Rectal smooth muscle tissue (tissue), 1 donor: Measurements from ENCODE around the gene TACC2.

Experiments
- H3K27ac ChIP-seq: one replicate; pipeline ENCODE4 v1.7.0; 2013; ENCODE audit warnings: low read depth, low read length, inconsistent platforms
- H3K27me3 ChIP-seq: one replicate; pipeline ENCODE4 v1.7.0; 2013; ENCODE audit warnings: low read length; ENCODE audit not compliant: control insufficient read depth, insufficient read depth
- H3K36me3 ChIP-seq: one replicate; pipeline ENCODE4 v1.7.0; 2013; ENCODE audit warnings: low read length; ENCODE audit not compliant: control insufficient read depth, insufficient read depth
- H3K4me1 ChIP-seq: one replicate; pipeline ENCODE4 v1.7.0; 2013; ENCODE audit warnings: low read length; ENCODE audit not compliant: control insufficient read depth, insufficient read depth
- H3K4me3 ChIP-seq: one replicate; pipeline ENCODE4 v1.7.0; 2013; ENCODE audit warnings: low read length
- H3K9ac ChIP-seq: one replicate; pipeline ENCODE4 v1.7.0; 2013; ENCODE audit warnings: low read length

The TACC2 gene

DNA sequence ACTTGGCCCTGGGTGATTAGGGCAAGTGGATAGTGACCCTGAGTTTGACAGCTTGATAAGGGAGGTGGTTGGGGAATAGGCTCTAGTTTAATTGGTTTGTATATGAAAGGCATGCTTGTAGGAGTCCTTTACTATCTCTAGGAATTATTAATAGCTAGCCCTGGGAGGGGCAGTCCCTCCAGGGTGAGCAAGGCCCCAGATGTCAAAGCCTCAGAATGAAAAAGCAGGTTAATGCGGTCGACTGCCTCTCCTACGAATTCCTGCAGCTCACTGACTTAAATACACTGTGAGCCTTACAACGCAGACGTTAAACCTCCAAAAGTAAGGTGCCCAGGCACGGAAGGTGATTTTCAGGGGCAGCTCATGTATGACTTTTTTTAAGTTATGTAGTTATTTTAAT, 276.9 kb downstream of the TACC2 start:
- Histone ChIP-seq H3K4me1 (no peaks in the 10 kb centered on the region), H3K36me3 (no peaks in the 10 kb centered on the region), H3K9ac (no peak overlapping the region), H3K27me3 (no peaks in the 10 kb centered on the region), H3K4me3 (no peak overlapping the region), H3K27ac (no peak overlapping the region)

GRCh38 chr10:122267849-122268737, 279.1 kb downstream of the TACC2 start:
- Histone ChIP-seq H3K4me1 (no peaks in the 10 kb centered on the region), H3K27ac (no peak overlapping the region), H3K27me3 (no peaks in the 10 kb centered on the region)

DNA sequence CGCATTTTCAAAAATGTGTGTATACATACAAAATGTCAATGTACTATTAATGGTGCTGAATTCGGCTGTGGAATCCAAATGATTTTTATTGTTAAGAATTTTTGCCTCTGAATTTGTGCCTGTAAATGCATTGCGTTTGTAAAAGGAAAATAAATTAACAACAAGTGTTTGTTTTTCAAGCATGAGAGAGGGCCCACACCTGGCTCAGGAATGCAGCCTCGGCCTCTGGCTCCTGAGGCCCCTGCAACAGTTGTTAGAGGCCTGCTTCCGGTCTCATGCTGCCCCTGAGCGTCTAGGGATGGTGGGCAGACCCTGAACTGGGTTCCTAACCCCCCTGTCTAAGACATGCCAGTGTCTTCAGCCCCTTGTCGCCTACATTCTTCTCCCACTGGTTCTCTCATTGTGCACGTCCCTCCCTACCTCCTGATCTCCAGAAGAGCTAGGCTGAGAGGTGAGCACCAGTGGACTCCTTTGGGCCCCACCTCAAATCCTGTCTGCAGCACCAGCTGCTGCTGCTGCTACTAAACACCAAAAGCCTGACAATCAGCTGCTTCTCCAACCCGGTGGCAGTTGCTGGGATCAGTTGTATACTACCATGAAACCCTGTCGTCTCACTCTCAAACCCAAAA, 280.2 kb downstream of the TACC2 start:
- Histone ChIP-seq H3K9ac (no peak overlapping the region), H3K4me1 (no peaks in the 10 kb centered on the region), H3K27ac (no peak overlapping the region), H3K4me3 (no peak overlapping the region), H3K36me3 (no peaks in the 10 kb centered on the region), H3K27me3 (no peaks in the 10 kb centered on the region)

More at GRCh38 chr10:122267849-122268737, 279.1 kb downstream of the TACC2 start:
- Histone ChIP-seq H3K36me3 (no peaks in the 10 kb centered on the region), H3K4me3 (no peak overlapping the region), H3K9ac (no peak overlapping the region)

GRCh38 chr10:122271076-122271475, 282.1 kb downstream of the TACC2 start, which contains the start of gene BTBD16:
TSS of gene BTBD16 (plus strand) at chr10:122271296. CDS start at chr10:122275082, 3,786 bp downstream.
- no peaks in the 10 kb centered on the region for H3K36me3 ChIP-seq
- no peak within 1 kb of the TSS for H3K27ac ChIP-seq
- H3K4me3 ChIP-seq: no peak within 1 kb of the TSS

GRCh38 chr10:122273966-122274545, 285.1 kb downstream of the TACC2 start:
- Histone ChIP-seq H3K4me3 (no peak overlapping the region), H3K4me1 (no peaks in the 10 kb centered on the region), H3K36me3 (no peaks in the 10 kb centered on the region), H3K9ac (no peak overlapping the region), H3K27me3 (no peaks in the 10 kb centered on the region), H3K27ac (no peak overlapping the region)

More at GRCh38 chr10:122271076-122271475, 282.1 kb downstream of the TACC2 start, which contains the start of gene BTBD16:
- Histone ChIP-seq H3K9ac (no peak within 1 kb of the TSS), H3K27me3 (no peaks in the 10 kb centered on the region), H3K4me1 (no peaks in the 10 kb centered on the region)

DNA sequence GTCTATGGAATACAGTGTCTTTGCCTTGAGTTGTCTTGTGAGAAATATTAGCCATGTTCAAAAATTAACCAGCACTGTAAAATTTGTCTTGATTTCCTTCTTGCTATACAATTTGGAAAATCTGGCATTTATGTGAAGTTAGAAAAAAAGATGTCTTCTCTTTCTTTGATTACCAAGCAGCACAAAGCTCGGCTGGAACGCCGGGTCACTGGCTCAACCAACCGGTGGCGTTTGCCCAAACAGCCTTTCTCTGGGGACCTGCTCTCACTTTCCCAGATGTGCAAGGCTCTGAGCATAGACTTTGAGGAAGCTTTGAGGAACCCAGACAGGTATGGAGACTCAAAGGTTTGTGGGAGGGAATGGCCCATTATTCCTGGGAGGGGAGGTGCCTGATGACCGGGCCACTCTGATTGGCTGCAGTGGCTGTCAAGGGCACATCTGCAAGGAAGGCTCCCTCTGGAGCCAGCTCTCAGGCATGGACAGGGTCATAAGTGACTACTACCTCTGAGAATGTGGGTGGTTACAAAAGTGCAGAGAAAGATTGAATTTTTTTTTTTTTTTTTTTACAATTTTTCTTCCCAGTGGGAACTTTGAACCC, 287.7 kb downstream of the TACC2 start:
- Histone ChIP-seq H3K4me3 (no peak overlapping the region), H3K4me1 (no peaks in the 10 kb centered on the region), H3K27ac (no peak overlapping the region), H3K9ac (no peak overlapping the region), H3K36me3 (no peaks in the 10 kb centered on the region), H3K27me3 (no peaks in the 10 kb centered on the region)

DNA sequence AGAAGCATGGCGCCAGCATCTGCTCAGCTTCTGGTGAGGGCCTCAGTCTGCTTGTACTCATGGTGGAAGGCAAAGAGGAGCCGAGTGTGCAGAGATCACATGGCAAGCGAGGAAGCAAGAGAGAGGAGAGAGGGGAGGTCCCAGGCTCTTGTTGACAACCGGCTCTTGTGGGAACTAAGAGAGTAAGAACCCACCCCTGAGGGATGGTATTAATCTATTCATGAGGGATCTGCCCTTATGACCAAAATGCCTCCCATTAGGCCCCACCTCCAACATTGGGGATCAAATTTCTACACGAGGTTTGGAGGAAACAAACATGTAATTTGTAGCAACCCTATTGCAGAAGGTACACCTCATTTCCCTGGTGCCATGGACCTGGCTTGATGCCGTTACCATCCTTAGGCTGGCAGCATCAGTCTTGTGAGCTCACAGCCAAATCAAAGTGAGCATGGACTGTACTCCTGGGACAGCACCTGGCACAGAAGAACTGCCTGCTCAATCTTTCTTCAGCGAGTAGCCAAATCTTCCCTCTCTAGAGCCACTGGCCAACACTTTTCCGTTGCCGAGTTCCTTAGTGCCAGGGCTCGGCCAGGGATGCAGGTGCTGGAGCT, 288.7 kb downstream of the TACC2 start:
- H3K27me3 ChIP-seq: no peaks in the 10 kb centered on the region
- no peak overlapping the region for H3K9ac ChIP-seq
- no peaks in the 10 kb centered on the region for H3K4me1 ChIP-seq
- H3K27ac ChIP-seq: no peak overlapping the region
- no peaks in the 10 kb centered on the region for H3K36me3 ChIP-seq
- H3K4me3 ChIP-seq: no peak overlapping the region

GRCh38 chr10:122279725-122280141, 290.8 kb downstream of the TACC2 start:
- Histone ChIP-seq H3K27ac (no peak overlapping the region), H3K9ac (no peak overlapping the region), H3K36me3 (no peaks in the 10 kb centered on the region), H3K27me3 (no peaks in the 10 kb centered on the region), H3K4me1 (no peaks in the 10 kb centered on the region), H3K4me3 (no peak overlapping the region)

DNA sequence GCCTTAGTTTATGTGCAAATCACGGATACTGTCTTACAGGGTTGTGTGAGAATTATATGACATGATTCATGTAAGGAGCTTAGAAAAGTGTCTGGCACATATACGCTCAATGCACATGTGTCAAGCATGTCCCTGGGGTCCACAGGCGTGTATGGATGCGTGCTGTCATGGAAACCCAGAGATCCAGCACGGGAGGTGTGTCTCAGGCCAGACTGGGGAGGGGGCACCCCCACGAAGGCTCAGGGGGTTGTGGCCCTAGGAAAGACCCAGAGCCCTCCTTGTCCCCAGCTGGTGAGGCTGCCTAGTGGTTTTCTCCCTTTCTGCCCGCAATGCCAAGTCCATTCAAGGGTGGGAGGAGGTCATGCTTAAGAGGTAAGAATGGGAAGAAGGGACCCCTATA, 291.2 kb downstream of the TACC2 start:
- no peak overlapping the region for H3K27ac ChIP-seq
- H3K36me3 ChIP-seq: no peaks in the 10 kb centered on the region
- no peak overlapping the region for H3K9ac ChIP-seq
- H3K4me3 ChIP-seq: no peak overlapping the region
- no peaks in the 10 kb centered on the region for H3K27me3 ChIP-seq
- no peaks in the 10 kb centered on the region for H3K4me1 ChIP-seq

- no peaks in the 10 kb centered on the region for H3K27me3 ChIP-seq
- H3K27ac ChIP-seq: no peak overlapping the region
- no peaks in the 10 kb centered on the region for H3K36me3 ChIP-seq
These were observed 292.2 kb downstream of the TACC2 start for GRCh38 chr10:122281018-122281626.

GRCh38 chr10:122281751-122282150, 292.8 kb downstream of the TACC2 start:
- Histone ChIP-seq H3K27ac (no peak overlapping the region), H3K36me3 (no peaks in the 10 kb centered on the region), H3K4me3 (no peak overlapping the region), H3K27me3 (no peaks in the 10 kb centered on the region), H3K9ac (no peak overlapping the region), H3K4me1 (no peaks in the 10 kb centered on the region)

More at GRCh38 chr10:122281018-122281626, 292.2 kb downstream of the TACC2 start:
- Histone ChIP-seq H3K4me3 (no peak overlapping the region), H3K4me1 (no peaks in the 10 kb centered on the region), H3K9ac (no peak overlapping the region)
